Measurements from ENCODE around the gene EHD3. TPM values are rescaled to one million over a fixed set of nuclear protein-coding genes. Genes with fewer than 3 reads are reported as not detected.
A peak's percentile ranks its signal among the peaks of the same experiment; 100 is the strongest.

The EHD3 gene
- total RNA-seq, 2 donors from 2014 or later = 0.84 to 0.95 TPM

DNA sequence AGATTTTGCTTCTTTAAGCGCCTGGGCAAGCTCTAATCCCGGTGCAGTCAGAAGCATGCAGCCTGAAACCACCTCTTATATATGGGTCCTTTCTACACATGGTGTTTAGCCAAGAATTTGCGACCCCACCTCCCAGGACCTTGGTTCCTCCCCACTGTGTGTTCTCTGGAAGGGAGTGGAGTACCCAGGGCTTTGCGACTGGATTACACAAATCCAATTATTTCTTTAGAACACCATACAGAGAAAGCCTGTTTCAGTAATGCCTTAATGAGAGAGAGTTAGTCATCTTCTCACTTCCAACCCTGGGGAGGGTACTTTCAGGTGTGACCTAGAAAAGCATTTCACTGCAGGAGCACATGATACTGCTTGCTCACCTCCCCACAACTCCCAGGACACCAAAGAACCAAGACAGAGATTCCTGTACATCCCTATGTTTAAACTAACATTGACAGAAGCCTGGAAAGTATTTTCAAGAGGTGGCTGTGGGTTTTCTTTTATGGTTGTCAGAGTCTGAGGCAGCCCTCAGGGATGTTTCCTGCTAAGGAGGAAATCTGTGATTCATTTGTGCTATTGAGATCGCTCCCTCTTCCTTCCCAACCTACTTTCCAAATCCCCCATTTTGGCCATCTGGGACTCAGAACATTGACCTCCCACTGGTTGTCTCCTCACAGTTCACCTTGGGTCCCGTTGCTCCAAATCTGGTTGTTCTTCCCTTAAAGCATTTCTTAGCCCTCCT, 16.3 kb upstream of the EHD3 start, which contains the start of gene CAPN14:
Gene CAPN14 (minus strand): TSS at position 51 of the 736 bp plus-strand sequence. CDS start 12,068 bp downstream, outside the sequence.
- peak within 1 kb of the TSS; percentile 31 to 43 for H3K4me3 Mint-ChIP-seq
- ATAC-seq (replicated peaks in 1 of 2) = peak; percentile 56 to 74
- no peaks in the 10 kb centered on the region for H3K36me3 Mint-ChIP-seq (ENCODE audit: insufficient read depth in 2 of 2)
- no peak within 1 kb of the TSS for H3K27ac Mint-ChIP-seq
- H3K9me3 Mint-ChIP-seq = no peaks in the 10 kb centered on the region
- peaks cover 16% of the 10 kb centered on the region for H3K27me3 Mint-ChIP-seq (ENCODE audit: low read depth)
- peaks cover 42% of the 10 kb centered on the region for H3K4me1 Mint-ChIP-seq (ENCODE audit: low read depth)
- DNase-seq = no peak

GRCh38 chr2:31219131-31219969, 14.6 kb upstream of the EHD3 start:
- ATAC-seq (replicated peaks in 1 of 2) (peak in 1 of 2 donors; percentile 44), DNase-seq (no peak)
- no peaks in the 10 kb centered on the region for H3K36me3 Mint-ChIP-seq (ENCODE audit: insufficient read depth in 2 of 2)
- H3K9me3 Mint-ChIP-seq = no peaks in the 10 kb centered on the region
- no peak overlapping the region for H3K27ac Mint-ChIP-seq
- H3K27me3 Mint-ChIP-seq (ENCODE audit: low read depth) = peaks cover 21% of the 10 kb centered on the region
- H3K4me1 Mint-ChIP-seq (ENCODE audit: low read depth) = peaks cover 42% of the 10 kb centered on the region
- no peak overlapping the region for H3K4me3 Mint-ChIP-seq

- no peak overlapping the region for H3K27ac Mint-ChIP-seq
- peaks cover 21% of the 10 kb centered on the region for H3K27me3 Mint-ChIP-seq (ENCODE audit: low read depth)
Observed at GRCh38 chr2:31221544-31221943, 12.4 kb upstream of the EHD3 start.

DNA sequence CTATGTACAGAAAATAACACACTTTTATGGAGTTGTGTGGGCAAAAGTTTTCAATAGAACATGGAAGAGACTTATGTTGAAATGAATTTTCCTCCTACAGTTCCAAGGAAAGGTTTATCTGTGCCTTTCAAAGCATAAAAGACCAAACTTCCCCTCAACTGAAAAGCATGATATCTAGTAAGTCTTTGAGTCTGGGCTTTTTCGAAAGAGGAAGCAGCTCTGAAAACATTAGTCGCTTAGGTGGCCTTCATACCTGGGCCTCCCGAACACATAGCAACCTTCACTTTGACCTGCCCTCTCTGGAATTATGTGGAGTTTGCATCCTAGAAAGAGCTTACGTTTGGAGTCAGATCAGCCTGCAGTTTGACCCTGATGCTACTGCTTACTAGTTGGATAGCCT, 11.9 kb upstream of the EHD3 start:
- peaks cover 24% of the 10 kb centered on the region for H3K4me1 Mint-ChIP-seq (ENCODE audit: low read depth)
- H3K9me3 Mint-ChIP-seq = no peaks in the 10 kb centered on the region
- DNase-seq (no peak), ATAC-seq (replicated peaks in 1 of 2) (no peak)
- no peak overlapping the region for H3K27ac Mint-ChIP-seq
- H3K4me3 Mint-ChIP-seq = no peak overlapping the region
- peaks cover 21% of the 10 kb centered on the region for H3K27me3 Mint-ChIP-seq (ENCODE audit: low read depth)
- no peaks in the 10 kb centered on the region for H3K36me3 Mint-ChIP-seq (ENCODE audit: insufficient read depth in 2 of 2)

More at GRCh38 chr2:31221544-31221943, 12.4 kb upstream of the EHD3 start:
- no peak for DNase-seq
- Mint-ChIP-seq H3K4me1 (ENCODE audit: low read depth) (peaks cover 29% of the 10 kb centered on the region), H3K9me3 (no peaks in the 10 kb centered on the region), H3K4me3 (no peak overlapping the region), H3K36me3 (ENCODE audit: insufficient read depth in 2 of 2) (no peaks in the 10 kb centered on the region)
- ATAC-seq (replicated peaks in 1 of 2) = peak in 1 of 2 donors; percentile 44

- DNase-seq = no peak
- Mint-ChIP-seq H3K27ac (no peak overlapping the region), H3K4me1 (ENCODE audit: low read depth) (peaks cover 15% of the 10 kb centered on the region), H3K9me3 (no peaks in the 10 kb centered on the region), H3K4me3 (no peak overlapping the region), H3K27me3 (ENCODE audit: low read depth) (peaks cover 21% of the 10 kb centered on the region), H3K36me3 (ENCODE audit: insufficient read depth in 2 of 2) (no peaks in the 10 kb centered on the region)
- no peak for ATAC-seq (replicated peaks in 1 of 2)
Observed at GRCh38 chr2:31223026-31223425, 10.9 kb upstream of the EHD3 start.

DNA sequence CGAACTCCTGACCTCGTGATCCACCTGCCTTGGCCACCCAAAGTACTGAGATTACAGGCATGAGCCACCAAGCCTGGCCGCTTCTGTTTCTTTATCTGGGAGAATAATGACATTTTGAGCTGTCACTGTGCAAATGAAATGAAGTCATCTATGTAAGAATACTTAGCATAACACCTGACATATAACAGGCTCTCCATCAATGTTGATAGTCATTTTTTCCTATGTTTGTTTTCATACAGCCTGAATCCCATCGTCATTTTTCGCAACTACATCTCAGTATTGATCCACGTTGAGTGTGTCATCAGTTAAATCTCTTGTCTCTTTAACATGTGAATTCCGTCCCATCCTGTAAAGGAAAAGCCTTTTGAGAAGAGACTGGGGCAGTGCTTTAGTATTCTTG, 10.2 kb upstream of the EHD3 start:
- Mint-ChIP-seq H3K27ac (no peak overlapping the region), H3K36me3 (ENCODE audit: insufficient read depth in 2 of 2) (no peaks in the 10 kb centered on the region), H3K9me3 (no peaks in the 10 kb centered on the region), H3K4me3 (no peak overlapping the region), H3K27me3 (ENCODE audit: low read depth) (peaks cover 21% of the 10 kb centered on the region), H3K4me1 (ENCODE audit: low read depth) (peaks cover 15% of the 10 kb centered on the region)
- DNase-seq (no peak), ATAC-seq (replicated peaks in 1 of 2) (no peak)

GRCh38 chr2:31226266-31226665, 7.7 kb upstream of the EHD3 start:
- no peak overlapping the region for H3K4me3 Mint-ChIP-seq
- DNase-seq (no peak), ATAC-seq (replicated peaks in 1 of 2) (no peak)
- no peak overlapping the region for H3K27ac Mint-ChIP-seq
- no peaks in the 10 kb centered on the region for H3K9me3 Mint-ChIP-seq
- peaks cover 3% of the 10 kb centered on the region for H3K4me1 Mint-ChIP-seq (ENCODE audit: low read depth)
- H3K36me3 Mint-ChIP-seq (ENCODE audit: insufficient read depth in 2 of 2) = no peaks in the 10 kb centered on the region
- H3K27me3 Mint-ChIP-seq (ENCODE audit: low read depth) = peaks cover 18% of the 10 kb centered on the region

- Mint-ChIP-seq H3K36me3 (ENCODE audit: insufficient read depth in 2 of 2) (no peaks in the 10 kb centered on the region), H3K27ac (no peak overlapping the region), H3K27me3 (ENCODE audit: low read depth) (peaks cover 10% of the 10 kb centered on the region), H3K9me3 (no peaks in the 10 kb centered on the region), H3K4me3 (no peak overlapping the region), H3K4me1 (ENCODE audit: low read depth) (no peaks in the 10 kb centered on the region)
- ATAC-seq (replicated peaks in 1 of 2) (no peak), DNase-seq (no peak)
Observed at GRCh38 chr2:31227110-31227509, 6.8 kb upstream of the EHD3 start.

DNA sequence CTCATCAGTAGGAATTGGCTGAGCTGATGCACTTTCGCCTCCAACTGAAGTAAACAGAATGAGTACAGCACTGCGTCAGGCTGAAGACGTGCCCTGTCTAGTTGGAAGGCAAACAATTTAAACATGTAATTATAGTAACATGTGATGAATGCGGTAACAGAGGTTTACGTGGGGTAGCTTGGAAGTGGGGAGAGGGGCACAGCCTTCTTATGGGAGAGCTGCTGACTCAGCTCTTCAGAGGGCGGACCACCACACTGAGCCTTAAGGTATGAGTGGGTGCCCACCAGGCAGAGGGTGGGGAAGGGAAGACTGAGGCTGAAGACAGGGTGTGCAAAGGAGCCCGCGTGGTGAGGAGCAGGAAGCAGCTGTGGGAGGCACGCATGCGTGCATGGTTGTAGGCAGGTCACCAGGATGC, 6.2 kb upstream of the EHD3 start:
- Mint-ChIP-seq H3K9me3 (no peaks in the 10 kb centered on the region), H3K36me3 (ENCODE audit: insufficient read depth in 2 of 2) (no peaks in the 10 kb centered on the region), H3K4me1 (ENCODE audit: low read depth) (no peaks in the 10 kb centered on the region), H3K4me3 (no peak overlapping the region), H3K27ac (no peak overlapping the region), H3K27me3 (ENCODE audit: low read depth) (peaks cover 3% of the 10 kb centered on the region)
- no peak for ATAC-seq (replicated peaks in 1 of 2)
- DNase-seq = no peak

DNA sequence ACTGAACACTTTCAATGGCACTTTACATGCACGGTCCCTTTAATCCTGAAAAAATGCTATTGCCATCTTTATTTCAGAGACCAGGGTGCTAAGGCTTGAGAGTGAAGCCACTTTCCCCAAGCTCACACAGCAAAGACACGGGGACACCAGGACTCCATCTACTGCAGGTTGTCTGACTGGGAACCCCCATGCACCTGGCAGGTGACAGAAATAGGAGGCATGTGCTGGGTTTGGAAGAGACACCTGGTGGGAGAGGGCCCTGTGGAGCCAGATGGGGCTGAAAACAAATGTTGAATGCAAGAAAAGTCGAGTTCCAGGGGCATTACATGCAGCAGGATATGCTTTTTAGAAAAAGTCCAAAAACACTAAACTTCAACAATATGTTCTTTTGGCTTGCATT, 5.2 kb upstream of the EHD3 start:
- H3K27me3 Mint-ChIP-seq (ENCODE audit: low read depth) = no peaks in the 10 kb centered on the region
- no peak for ATAC-seq (replicated peaks in 1 of 2)
- H3K36me3 Mint-ChIP-seq (ENCODE audit: insufficient read depth in 2 of 2) = no peaks in the 10 kb centered on the region
- DNase-seq = no peak
- no peaks in the 10 kb centered on the region for H3K9me3 Mint-ChIP-seq
- H3K4me1 Mint-ChIP-seq (ENCODE audit: low read depth) = peaks cover 8% of the 10 kb centered on the region
- H3K27ac Mint-ChIP-seq = no peak overlapping the region
- no peak overlapping the region for H3K4me3 Mint-ChIP-seq

GRCh38 chr2:31230751-31231150, 3.2 kb upstream of the EHD3 start:
- Mint-ChIP-seq H3K27ac (no peak overlapping the region), H3K4me1 (ENCODE audit: low read depth) (peaks cover 16% of the 10 kb centered on the region), H3K27me3 (ENCODE audit: low read depth) (no peaks in the 10 kb centered on the region), H3K9me3 (no peaks in the 10 kb centered on the region), H3K4me3 (no peak overlapping the region), H3K36me3 (ENCODE audit: insufficient read depth in 2 of 2) (no peaks in the 10 kb centered on the region)
- DNase-seq = no peak
- ATAC-seq (replicated peaks in 1 of 2) = no peak

GRCh38 chr2:31231571-31232302, 2.2 kb upstream of the EHD3 start:
- Mint-ChIP-seq H3K4me3 (no peak overlapping the region), H3K4me1 (ENCODE audit: low read depth) (peaks cover 16% of the 10 kb centered on the region), H3K27ac (no peak overlapping the region), H3K9me3 (no peaks in the 10 kb centered on the region), H3K27me3 (ENCODE audit: low read depth) (no peaks in the 10 kb centered on the region), H3K36me3 (ENCODE audit: insufficient read depth in 2 of 2) (no peaks in the 10 kb centered on the region)
- ATAC-seq (replicated peaks in 1 of 2) (no peak), DNase-seq (no peak)

GRCh38 chr2:31232586-31232985, 1.4 kb upstream of the EHD3 start:
- no peaks in the 10 kb centered on the region for H3K9me3 Mint-ChIP-seq
- H3K27me3 Mint-ChIP-seq (ENCODE audit: low read depth) = no peaks in the 10 kb centered on the region
- no peak for ATAC-seq (replicated peaks in 1 of 2)
- peaks cover 16% of the 10 kb centered on the region for H3K4me1 Mint-ChIP-seq (ENCODE audit: low read depth)
- H3K4me3 Mint-ChIP-seq = no peak overlapping the region
- H3K27ac Mint-ChIP-seq = no peak overlapping the region
- H3K36me3 Mint-ChIP-seq (ENCODE audit: insufficient read depth in 2 of 2) = no peaks in the 10 kb centered on the region
- DNase-seq = no peak

Measured in activated T-cell treated with anti-CD3 and anti-CD28 coated beads, Interleukin-2, amount 50 U/mL, for 72 hours (primary cell).